ACC112 (cell line): ENCODE results near the gene FOCAD.

Experiments used
- H2AFZ ChIP-seq: fragments of 200-600 bp; sonication (generic); one replicate; pipeline ENCODE4 v1.6.0; 2017; ENCODE audit warnings: antibody characterized with exemption, low read length; ENCODE audit not compliant: unreplicated experiment
- H3K27ac ChIP-seq: fragments of 200-600 bp; sonication (generic); 2 replicates; pipeline ENCODE4 v1.5.1; 2014; ENCODE audit warnings: low read depth, mild to moderate bottlenecking, antibody characterized with exemption, low read length, moderate library complexity
- H3K27me3 ChIP-seq: fragments of 200-600 bp; sonication (generic); 2 replicates; pipeline ENCODE4 v1.6.1; 2014; ENCODE audit warnings: mild to moderate bottlenecking, antibody characterized with exemption, low read length, moderate library complexity, mixed read lengths; ENCODE audit not compliant: insufficient read depth
- H3K36me3 ChIP-seq: fragments of 200-600 bp; sonication (generic); 2 replicates; pipeline ENCODE4 v1.6.1; 2016; ENCODE audit warnings: mild to moderate bottlenecking, antibody characterized with exemption, low read length, moderate library complexity, mixed read lengths; ENCODE audit not compliant: insufficient read depth
- H3K4me1 ChIP-seq: fragments of 200-600 bp; sonication (generic); one replicate; pipeline ENCODE4 v1.6.1; 2016; ENCODE audit warnings: low read length, mixed read lengths; ENCODE audit not compliant: insufficient read depth, unreplicated experiment, control insufficient read depth
- H3K4me3 ChIP-seq: fragments of 200-600 bp; sonication (generic); 2 replicates; pipeline ENCODE4 v1.5.1; 2014; ENCODE audit warnings: mild to moderate bottlenecking, low read depth, low read length
- H3K79me2 ChIP-seq: fragments of 200-600 bp; sonication (generic); one replicate; pipeline ENCODE4 v1.6.0; 2016; ENCODE audit warnings: low read length; ENCODE audit not compliant: control insufficient read depth, unreplicated experiment, insufficient read depth

FOCAD gene

GRCh38 chr9:21031808-21032183 lies 347.7 kb downstream of the FOCAD start:
- peak overlapping the region; percentile 78 for H3K4me3 ChIP-seq
- H2AFZ ChIP-seq, result peak overlapping the region; percentile 77
- no peaks in the 10 kb centered on the region for H3K36me3 ChIP-seq
- H3K27ac ChIP-seq, result no peak overlapping the region
- H3K79me2 ChIP-seq, result no peaks in the 10 kb centered on the region
- peaks cover 17% of the 10 kb centered on the region for H3K4me1 ChIP-seq
- H3K27me3 ChIP-seq, result no peaks in the 10 kb centered on the region

- Histone ChIP-seq H3K4me3 (no peak overlapping the region), H2AFZ (no peak overlapping the region), H3K27ac (no peak overlapping the region), H3K4me1 (no peaks in the 10 kb centered on the region), H3K27me3 (no peaks in the 10 kb centered on the region), H3K36me3 (no peaks in the 10 kb centered on the region), H3K79me2 (no peaks in the 10 kb centered on the region)
Measured at GRCh38 chr9:21037278-21037677, 353.2 kb downstream of the FOCAD start.

GRCh38 chr9:21039302-21039701 lies 355.2 kb downstream of the FOCAD start:
- Histone ChIP-seq H3K79me2 (no peaks in the 10 kb centered on the region), H3K27ac (no peak overlapping the region), H2AFZ (no peak overlapping the region)

GRCh38 chr9:21042466-21042865 lies 358.4 kb downstream of the FOCAD start:
- Histone ChIP-seq H3K27me3 (no peaks in the 10 kb centered on the region), H3K27ac (no peak overlapping the region), H3K4me1 (peaks cover 1% of the 10 kb centered on the region), H2AFZ (no peak overlapping the region), H3K36me3 (no peaks in the 10 kb centered on the region), H3K4me3 (no peak overlapping the region), H3K79me2 (no peaks in the 10 kb centered on the region)

More at GRCh38 chr9:21039302-21039701, 355.2 kb downstream of the FOCAD start:
- no peak overlapping the region for H3K4me3 ChIP-seq
- H3K27me3 ChIP-seq, result no peaks in the 10 kb centered on the region
- H3K36me3 ChIP-seq, result no peaks in the 10 kb centered on the region
- H3K4me1 ChIP-seq, result no peaks in the 10 kb centered on the region

GRCh38 chr9:21043841-21044240 lies 359.8 kb downstream of the FOCAD start:
- Histone ChIP-seq H3K79me2 (no peaks in the 10 kb centered on the region), H3K4me3 (no peak overlapping the region)

More at GRCh38 chr9:21043841-21044240, 359.8 kb downstream of the FOCAD start:
- no peak overlapping the region for H2AFZ ChIP-seq
- H3K4me1 ChIP-seq, result peaks cover 6% of the 10 kb centered on the region
- H3K27me3 ChIP-seq, result no peaks in the 10 kb centered on the region
- H3K27ac ChIP-seq, result no peak overlapping the region
- H3K36me3 ChIP-seq, result no peaks in the 10 kb centered on the region
